HG03469 (cell line): ENCODE data around the gene BMPER.

Source experiments
- ATAC-seq: cut with Tn5 transposase; IDR thresholded peaks from one replicate; pipeline ENCODE4 v1.9.1; 2021; ENCODE audit warnings: mild to moderate bottlenecking, moderate library complexity, moderate number of reproducible peaks; ENCODE audit not compliant: unreplicated experiment

Gene BMPER

DNA sequence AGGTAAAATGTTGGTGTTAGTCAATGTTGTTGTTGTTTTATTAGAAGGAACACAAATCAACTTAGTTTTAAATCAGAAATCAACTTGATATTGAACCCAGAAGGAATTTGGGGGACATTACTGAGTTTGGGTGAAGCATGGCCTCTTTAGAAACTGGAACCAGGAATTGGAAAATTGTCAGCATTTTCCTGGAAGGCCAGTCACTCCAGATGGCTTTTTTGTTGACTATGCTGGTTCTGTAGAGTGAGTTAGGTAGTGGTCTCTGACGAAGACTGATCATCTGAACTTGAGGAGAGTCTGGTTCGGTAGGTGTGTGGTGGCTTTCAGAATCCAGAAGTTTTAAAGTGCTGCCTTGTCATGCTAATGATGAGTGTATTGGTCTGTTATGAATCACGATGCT is 111.5 kb downstream of the BMPER start:
- no peak for ATAC-seq

DNA sequence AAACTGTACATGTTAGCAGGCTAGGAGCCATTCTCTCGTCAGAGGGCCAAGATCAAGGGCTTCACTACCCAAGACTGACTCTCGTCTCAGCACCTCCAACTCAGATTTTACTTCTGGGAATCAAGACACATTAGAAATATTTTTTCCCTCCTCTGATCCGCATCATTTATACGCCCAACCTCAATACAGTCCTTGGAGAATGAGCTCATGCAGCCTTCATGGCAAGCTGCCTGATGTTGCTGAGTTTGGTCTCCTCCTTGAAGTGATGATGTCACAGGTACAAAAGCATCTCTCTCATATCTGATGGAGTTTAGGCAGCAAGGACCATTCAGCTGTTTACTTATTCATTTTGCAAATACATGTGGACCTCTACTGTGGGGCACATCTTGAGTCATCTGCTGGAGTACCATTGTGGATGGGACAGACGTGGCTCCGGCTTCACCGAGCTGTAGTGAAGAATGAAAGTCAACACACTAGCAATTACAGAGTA is 114.0 kb downstream of the BMPER start:
- ATAC-seq, result no peak

DNA sequence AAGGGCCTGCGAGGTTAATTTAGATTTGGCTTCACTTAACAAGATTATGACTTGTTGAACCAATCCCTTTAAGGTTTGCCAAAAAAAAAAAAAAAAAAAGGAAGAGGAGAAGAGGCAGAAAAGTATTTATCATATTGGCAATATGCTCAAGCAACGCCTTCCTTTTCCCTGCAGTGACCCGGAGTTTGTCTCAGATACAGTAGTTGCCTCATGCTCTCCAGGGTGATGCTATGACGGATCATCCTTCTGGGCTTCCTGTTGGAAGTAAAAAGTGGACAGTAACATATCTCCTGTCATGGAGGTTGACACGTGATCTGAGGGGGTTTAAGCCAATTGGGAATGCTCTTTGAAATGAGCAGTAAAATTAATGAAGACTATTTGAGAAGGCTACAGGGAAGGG is 117.3 kb downstream of the BMPER start:
- no peak for ATAC-seq

DNA sequence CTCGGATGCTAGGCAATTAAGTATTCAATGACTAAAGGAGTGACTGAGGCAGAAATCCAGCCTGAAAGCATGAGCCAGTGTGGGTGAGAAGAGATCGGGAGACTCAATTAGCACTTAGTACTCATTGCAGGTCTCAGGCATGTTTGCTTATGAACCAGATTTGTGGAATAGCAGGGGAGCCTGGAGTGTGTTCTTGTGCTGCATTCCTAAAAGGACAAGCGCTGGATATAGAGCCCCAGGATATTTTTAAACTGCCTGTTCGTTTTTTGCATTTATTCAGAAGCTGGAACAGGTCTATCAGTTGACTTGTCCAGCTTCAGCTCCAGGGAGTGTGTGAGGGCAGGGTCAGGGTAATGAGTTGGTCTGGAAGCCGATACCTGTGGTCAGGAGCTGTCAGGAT is 120.3 kb downstream of the BMPER start:
- ATAC-seq, result no peak

DNA sequence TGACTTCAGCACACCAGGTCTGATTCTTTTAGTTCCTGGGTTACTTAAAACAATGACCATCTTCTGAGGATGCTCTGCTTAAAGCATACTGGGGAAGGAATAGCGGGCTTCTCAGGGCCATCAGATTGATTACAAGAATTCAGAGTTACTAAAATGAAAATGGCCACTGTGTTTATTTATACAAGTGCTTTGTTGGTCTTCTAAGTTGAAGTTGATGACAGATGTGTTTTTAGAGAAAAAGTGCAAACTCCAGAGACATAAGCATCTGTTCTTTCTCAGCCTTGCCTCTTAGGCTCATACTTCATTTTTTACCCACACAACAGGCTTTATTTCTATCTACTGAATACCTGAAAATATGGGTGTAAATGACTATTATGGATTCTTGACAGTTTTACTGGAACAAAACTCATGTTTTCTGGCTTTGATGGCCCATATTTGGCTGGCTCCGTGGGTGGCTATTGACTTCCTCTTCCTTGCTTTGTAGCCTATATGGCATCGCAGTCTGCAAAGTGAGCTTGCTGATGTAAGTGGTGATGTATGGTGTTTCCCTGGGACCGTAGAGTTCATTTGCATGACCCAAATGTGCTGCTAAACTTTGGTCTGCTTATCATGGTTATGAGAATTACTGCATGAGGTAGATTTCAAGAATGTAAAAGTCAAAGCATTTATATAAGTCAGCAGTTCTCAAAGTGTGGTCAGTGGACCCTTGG is 121.3 kb downstream of the BMPER start:
- no peak for ATAC-seq

DNA sequence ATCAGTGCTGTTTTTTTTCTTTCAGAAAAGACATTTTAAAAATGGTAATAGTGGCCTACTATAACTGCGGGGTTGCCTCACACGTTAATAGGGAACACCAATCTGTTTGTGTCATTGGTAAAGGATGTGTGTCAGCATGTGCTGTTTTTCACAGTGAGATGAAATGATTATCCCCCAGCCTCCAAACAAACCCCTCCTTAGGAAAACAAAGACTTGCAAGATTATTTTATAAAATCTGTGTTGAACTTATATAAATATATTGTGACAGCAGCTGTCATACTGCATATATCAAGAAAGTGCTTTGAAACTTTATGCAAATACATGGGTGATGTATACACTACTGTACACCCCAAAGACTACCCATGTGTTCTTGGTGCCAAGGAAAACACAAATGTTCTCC is 125.8 kb downstream of the BMPER start:
- ATAC-seq, result no peak

DNA sequence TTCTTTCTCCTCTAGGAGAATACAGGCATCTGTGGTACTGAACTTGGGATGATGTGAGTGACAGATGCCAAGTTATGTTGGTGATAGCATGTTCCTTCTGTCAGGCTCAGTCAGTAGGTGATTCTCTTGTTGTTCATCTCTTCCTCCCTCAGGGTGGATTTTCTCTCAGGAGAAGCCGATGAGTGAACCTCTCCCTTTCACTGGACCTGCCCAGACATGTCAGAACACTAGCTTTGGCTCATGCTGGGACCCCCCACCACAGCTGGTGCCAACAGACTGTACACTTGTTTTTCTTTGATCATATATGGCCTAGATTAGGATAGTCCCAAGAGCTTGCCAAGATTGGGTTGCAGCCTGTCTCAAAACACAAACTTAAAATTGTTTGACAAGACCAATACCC is 129.4 kb downstream of the BMPER start:
- ATAC-seq, result no peak

DNA sequence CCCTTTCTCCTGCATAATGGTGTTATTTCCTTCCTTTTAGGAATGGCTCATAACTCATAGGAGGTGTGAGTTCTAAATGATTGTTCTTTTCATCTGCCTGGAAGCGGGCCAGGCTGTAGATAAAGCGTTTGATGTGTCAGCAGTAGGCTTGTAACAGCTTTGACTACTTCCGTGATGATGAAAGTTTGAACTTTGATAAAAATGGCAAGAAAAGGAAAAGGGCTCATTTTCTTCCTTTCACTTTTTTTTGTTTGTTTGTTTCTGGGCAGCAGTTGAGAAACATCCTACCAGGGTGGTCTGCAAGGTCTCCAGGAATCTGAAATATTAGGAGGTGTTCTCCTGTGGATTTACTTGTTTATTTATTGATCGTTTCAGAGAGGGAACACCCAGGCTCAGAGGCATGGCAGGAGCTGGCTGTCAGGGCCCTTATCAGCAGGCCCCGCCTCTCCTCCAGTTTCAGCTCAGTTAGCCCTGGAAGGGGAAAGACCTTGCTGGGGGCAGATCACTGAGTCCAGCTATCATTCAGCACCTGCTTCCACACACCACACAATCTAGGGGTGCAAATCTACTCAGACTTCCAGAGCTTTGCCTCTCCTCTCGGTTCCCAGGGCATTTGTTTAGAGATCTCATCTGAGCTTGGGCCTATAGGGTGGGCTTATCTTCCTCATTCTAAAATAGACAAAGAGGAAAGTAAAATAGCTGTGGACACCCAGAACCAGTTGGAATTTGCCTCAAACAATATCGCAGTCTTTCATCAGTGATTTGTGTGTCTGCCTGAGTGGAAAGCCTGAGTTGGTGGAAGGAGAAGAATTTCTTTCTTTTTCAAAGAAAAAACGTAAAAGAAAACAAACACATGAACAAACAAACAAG is 130.9 kb downstream of the BMPER start:
- ATAC-seq, result no peak

DNA sequence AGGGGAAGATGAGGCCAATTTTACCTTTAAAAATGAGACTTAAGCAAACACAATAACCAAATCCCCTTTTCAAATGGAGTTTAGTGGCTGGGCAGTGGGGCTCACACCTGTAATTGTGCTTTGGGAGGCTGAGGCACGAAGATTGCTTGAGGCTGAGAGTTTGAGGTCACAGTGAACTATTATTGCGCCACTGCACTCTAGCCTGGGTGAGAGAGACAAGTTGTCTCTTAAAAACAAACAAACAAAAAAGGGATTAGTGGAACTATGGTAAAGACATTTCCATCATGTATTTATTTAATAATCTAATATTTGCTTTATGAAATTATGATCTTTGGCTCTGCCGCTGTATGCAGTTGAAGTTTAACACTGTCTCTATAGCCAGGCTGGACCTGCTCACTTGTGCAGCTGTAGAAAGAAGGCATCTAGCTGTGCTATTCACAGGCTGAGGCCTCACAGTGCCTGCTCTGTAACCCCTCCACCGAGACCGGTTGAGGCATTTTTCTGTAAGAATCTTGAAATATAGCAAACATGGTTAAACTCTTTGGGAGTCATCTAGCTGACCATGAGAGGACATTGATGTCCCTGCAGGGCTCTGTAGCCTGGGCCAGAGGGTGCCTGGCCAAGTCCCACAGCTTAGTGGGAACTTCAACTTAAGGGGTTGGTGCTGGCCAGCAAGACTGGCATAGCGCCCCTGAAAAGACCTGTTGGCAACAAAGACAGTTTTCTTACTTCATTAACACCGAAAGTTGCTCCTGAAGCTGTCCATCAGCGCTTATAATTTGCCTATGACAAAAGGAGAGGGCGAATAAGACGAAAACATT is 131.8 kb downstream of the BMPER start:
- no peak for ATAC-seq

DNA sequence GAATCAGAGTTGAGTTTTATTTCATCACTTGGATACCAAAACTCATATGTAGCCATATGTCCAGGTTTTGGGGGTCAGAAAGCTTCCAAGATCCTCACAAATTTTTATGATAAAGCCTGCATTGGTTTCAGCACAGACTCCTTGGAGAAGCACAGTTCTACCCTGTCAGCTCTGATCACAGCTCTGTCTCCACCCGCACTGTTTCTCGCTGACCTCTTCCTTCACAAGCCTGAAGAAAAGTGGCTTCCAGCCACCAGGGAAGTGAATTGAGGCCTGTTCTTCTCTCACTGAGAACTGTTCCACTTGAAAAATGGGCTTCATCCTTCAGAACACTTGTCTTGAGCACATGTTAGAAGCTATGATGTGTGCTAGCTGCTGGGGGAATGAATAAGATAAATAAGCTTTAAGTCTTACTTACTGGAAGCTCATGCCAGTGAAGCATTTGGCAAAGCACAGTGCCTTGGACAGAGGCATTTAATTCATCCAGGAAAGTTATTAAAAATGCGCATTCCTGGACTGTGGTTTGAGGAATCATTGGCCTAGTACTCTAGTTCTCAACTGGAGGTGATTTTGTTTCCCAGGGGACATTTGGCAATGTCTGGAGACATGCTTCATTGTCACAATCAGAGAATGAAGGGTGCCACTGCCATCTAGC is 133.6 kb downstream of the BMPER start:
- no peak for ATAC-seq

DNA sequence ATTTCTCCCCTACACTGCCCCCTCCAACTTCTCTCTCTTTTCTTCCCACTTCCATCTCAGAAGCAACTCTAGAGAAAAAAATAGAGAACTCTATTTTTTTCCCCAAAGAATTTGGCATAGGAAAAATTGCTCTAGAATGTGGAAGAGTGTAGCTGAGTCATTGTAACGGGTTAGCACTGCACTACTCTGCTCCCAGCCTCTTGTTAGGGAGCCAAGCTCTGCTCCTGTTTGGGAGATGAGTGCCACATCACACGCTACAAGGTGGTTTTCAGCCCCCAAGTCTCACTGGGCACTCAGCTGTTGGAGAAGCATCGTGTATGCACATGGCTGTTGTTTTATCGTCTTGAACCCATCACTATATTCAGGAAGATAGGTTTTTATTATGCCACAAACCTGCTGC is 136.4 kb downstream of the BMPER start:
- ATAC-seq, result no peak

DNA sequence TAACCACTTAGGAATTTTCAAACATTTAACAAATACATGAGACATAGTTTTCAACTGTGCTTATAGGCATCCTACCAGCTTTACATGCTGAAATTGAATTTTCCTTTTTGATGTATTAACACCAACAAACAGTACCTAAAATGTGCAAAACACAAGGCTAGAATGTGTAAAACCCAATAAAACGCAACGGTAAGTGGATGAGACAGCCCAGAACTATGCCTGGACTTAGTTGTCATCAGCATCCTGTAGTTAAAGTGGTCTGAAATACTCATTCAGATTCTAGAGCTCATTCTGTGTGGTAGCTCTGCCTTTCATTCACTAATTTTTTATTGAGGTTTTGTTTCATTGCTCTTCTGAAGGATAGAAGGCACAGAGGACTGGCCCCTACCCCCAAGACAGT is 137.1 kb downstream of the BMPER start:
- no peak for ATAC-seq

DNA sequence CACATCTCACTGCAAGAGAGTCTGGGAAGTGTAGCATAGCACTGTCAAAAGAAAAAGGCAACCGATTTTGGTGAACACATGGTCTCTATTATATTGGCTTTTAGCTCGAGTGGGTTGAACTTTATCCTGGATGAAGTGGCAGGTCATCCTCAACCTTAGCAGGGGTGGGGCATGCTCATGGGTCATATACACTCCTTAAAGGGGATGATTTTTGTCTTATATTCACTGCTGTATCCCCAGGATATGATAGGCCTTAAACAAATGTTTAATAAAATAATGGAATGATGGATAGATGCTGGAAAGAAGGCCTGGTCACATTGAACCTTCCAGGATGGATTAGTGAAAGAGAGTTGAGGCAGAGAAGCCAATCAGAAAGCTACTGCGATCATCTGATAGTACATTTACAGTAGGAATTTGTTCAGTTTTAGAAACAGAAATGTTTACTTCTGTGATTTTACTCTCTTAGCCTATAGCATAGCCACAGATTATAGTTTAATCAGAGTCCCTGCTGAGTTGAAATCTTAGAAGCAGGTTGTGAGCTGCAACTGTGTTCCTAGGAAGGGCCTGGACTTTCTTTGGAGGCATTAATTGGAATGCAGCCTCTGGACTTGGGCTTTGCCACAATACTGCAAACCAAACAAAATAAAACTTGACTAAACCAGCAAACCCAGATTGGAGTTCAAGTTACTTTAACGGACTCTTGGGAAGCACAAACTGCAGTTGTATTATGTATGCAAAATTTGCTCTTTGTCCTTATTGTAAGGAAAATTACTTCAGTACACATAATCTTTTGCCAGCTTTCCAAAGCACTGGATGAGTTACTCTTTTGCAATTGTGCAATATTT is 138.3 kb downstream of the BMPER start:
- no peak for ATAC-seq

DNA sequence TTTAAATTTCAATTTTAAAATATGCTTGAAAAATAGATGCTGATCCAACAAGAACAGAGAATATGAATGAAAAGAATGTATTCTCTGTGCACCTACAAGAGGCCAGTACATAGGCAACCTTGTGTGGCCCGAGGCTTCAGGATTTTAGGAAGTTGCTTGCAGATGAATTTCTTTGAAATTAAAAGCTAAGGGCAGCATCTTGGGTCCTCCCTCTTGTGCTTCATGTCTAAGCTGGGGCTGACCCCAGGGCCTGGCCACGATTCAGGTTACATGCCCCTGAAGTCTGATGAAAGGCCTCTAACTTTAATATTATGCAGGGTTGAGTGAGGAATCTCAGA is 138.9 kb downstream of the BMPER start:
- no peak for ATAC-seq

DNA sequence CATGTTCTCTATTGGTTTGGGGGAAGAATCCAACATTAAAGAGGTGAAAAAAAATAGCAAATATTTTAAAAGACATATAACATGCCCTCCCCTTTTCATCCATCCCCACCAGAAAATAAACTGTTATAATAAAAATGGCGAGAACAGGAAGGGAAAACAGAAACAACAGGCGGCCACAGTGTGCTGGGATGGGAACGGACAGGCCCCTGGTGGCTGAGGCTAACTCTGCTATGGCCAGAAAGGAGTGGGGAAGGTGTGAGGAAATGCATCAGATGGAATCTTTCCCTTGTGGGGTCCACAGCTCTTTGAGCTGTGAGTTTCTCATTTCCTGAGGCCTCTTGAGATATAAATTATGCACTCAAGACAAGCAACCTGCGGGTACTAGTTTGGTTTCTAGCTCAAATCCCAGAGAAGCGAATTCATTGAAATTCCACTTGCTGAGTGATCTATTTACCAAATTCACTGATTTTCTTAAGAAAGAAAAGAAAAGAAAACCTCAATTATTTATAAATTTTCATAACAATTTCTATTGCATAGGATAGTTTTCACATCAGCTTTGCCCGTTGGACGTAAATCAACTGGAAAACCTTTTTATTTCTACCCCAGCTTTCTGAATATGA is 139.5 kb downstream of the BMPER start:
- ATAC-seq, result no peak

DNA sequence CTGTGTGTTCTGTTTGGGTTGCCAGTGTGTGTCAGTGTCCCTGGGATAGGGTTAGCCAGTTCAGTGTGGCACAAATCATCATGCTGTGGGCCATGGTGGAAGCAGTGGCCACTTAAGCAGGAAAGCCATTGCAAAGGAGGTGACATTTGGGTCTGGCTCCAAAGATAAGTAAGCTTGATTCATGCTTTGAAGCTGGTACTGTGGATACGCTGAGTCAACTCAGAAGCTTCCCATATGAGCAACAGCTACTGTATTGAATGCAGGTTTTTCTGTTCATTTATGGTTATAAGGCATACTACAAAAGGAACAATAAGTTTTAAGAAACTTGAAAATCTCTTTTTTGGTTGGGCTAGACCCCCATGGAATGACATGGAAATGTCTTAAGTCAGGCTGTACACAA is 143.1 kb downstream of the BMPER start:
- ATAC-seq, result no peak

DNA sequence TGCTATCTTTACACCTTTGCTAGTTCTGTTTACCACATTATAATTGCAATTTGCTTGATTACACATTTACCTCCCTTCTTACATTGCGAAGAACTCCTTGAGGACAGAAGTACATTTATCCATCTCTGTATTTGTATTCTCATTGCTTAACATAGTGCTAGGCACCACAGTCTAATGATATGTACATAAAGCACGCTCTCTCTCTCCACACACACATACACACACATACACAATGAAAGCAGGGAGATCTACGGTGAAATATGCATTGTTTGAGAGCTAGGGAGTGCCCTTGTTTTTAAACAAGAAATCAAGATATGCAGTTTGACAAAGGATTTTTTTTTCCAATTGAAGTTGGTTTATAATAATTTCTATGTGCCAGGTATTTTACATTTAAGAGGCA is 148.7 kb downstream of the BMPER start:
- ATAC-seq, result no peak

DNA sequence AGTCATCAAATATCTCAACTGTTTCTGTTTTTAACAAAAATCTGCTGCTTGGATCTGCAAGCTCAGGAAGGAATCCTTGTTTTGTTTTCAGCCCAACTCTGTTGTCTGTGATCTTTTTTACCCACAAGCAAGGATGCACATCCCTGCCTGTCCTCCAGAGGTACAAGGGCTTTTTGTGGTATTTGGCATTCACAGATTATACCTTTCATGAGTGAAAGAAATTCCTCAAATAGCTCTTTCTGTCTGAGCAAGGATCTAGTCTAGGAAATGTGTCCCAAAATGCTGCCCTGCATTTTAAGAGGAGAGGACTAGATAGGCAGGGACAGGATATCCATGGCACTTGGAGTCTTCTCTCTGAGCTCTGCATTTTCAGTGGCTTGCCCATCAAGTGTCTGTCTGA is 151.8 kb downstream of the BMPER start:
- no peak for ATAC-seq

DNA sequence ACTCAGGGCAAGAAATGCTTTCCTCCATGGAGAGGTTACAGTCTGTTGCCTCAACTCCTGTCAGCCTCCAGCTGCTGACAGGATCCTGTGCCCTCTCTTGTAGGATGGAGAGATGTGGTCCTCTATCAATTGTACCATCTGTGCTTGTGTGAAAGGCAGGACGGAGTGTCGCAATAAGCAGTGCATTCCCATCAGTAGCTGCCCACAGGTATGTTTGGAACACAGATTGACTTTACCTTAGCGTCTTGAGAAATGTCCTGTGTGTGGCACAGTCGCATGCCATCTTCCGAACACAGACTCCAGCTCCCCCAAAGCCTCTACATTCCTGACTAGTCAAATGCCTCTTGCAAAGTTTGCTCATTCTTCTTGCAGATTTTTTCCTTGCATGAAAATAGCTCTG is 152.6 kb downstream of the BMPER start:
- no peak for ATAC-seq

DNA sequence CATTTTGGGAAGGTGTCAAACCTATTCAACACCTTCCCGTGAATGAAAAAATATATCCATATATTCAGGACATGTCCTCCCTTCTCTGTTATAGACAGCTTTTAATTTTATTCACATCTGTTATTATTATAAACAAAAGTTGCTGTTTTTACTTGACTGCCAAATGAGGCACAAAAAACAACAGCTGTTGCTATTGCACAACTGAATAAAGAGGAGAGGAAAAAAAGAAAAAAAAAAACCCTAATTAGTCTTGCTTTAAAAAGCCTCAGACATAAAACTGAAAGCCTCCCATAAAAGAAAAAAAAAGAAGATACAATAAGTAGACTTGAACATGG is 153.4 kb downstream of the BMPER start:
- no peak for ATAC-seq
